Measurements from ENCODE around the gene GSG1.
"Not testable (repeated sequence)": the region's sequence is repeated elsewhere in the genome, so short reads cannot be mapped to it uniquely, and the experiment has no call there.

Gene GSG1

DNA sequence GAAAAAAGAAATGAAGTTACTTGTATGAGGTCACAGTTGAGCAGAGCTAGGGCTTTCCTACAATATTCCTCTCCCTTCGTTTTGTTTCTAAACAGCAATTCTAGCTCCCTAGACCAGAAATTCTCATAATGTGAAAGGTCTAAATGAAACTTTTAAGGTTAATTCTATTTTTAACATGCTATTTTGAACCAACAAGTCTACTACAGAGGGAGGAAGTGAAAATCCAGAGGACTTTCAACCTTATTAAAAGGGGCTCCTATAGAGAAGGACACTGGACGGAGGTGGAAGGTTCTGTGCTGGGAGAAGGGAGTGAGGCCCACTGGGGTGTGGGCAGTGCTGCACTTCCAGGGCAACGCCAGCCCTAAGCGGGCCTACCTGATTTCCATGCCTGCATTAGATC is 13.4 kb downstream of the GSG1 start:
- DNase-seq, result no peak

DNA sequence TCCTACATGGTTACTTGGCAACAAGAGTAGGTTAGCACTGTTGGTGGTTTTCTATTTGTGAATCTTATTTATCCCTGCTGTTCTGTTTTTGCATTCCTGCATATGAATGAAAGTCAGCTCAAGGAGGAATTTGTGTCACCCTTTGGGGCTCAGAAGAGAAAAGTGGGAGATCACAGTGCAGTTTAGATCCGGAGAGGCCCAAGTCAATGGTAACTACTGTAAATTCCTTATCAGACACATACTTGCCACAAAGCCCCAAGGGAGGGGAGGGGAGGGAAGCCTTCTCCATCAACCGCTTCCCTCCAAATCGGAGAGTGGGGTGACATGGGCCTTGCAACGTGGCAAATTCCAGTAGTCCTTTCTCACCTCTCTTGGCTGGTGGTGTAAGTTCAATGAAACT is 15.0 kb downstream of the GSG1 start:
- DNase-seq, result no peak

DNA sequence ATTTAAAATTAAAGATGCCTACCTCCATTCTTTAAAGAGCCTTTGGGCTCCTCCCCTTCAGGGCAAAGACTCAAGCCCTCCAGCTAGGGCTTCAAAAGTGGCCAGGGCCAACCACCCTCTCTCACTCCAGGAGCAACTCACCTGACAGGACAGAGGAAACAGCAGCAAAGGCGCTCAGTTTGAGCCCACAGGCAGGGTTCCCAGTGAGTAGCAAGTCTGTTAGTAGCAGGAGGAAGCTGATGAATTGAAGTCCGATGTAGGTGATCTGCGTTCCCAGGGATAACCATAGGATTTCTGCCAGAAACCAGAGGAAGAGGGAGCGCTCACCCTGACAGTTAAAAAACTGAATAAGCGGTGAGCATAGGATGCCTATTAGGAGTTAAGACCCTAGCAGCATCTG is 15.7 kb downstream of the GSG1 start:
- no peak for DNase-seq

DNA sequence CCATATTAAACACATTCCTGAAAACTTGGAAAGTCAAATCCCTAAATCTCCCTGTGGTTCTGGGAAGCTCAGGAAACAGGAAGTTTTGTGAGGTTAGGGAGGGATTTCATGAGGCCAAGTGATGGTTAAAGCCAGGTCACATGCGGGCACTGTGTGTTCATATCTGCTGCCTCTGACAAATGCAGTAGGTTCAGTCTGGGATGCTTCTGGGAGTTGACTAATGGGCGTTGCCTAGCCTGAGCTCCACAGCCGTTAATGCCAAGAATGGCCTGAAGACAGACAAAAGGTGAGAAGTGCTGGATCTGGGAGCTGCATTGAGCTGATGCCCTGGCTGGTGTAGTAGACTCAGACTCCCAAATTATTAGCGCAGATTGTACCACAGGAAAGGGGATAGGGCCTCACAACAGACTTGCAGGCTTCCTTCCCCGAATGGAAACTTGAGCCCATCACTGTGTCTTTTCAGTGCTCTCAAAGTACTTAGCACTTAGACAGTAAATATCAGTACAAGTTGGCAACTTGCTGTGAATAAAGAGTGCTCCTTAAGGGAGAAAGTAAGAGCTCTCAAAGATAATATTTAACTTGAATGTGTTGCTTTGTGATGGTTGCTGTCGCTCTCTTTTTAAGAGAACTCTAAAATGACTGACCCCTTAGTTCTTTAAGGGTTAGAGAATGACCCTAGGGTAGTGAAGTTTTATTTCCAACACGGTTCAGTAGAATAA is 17.3 kb downstream of the GSG1 start:
- peak in 1 of 3 experiments; percentile 37 for DNase-seq

DNA sequence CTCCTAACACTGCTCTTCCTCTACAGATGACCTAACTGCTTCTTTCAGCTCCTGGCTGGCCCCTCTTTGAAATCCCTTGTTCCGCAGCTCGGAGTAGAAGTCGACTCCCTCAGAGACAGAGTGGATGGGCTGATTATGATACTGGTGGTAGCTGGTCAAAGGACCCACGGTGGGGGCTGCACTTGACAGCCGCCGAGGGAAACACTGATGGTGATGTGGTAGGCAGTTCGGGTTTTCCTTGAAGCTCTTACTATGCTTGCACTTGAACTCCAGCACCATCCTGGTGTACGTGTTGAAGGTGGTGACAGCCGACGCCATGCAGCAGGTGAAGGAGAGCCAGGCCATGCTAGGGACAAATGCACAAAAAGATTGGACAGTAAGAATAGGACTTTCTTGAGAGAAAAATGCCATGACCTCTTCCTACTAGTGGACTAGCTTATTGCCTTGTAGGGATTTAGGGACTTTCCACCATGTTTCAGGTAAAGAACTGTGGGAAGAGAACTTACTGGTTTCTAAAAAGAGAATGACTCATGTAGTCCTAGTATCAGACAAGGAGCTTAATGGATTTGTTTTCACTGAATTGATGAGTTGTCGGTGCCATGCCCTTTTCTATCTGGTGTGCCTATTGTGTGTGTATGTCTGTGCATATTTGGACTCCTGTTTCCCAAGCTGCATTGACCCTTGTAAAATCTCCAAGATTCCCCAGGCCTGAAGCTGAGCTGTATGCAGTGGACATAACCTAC is 18.4 kb downstream of the GSG1 start:
- DNase-seq, result no peak

DNA sequence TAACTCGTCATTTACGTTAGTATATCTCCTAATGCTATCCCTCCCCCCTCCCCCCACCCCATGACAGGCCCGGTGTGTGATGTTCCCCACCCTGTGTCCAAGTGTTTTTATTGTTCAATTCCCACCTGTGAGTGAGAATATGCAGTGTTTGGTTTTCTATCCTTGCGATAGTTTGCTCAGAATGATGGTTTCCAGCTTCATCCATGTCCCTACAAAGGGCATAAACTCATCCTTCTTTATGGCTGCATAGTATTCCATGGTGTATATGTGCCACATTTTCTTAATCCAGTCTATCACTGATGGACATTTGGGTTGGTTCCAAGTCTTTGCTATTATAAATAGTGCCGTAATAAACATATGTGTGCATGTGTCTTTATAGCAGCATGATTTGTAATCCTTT is 19.8 kb downstream of the GSG1 start:
- DNase-seq, result not testable (repeated sequence)

DNA sequence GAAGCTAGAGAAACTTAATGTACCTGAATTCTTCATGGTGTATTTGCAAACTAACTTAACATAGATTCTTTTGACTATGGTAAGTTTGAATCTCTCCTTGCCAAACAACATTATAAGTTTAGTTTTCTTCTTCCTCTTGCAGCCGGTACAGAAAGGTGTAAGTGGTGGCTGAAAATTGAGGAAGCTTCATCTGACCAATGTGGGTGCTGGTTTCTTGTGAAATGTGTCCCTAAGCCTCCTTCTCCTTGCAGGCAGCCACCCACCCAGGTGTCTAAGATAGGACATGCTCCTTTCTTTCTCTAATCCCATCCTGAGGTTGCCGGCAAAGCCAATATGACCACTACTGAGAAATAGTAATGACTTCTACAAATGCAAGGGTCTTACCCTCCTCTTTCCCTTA is 20.6 kb downstream of the GSG1 start:
- no peak for DNase-seq

DNA sequence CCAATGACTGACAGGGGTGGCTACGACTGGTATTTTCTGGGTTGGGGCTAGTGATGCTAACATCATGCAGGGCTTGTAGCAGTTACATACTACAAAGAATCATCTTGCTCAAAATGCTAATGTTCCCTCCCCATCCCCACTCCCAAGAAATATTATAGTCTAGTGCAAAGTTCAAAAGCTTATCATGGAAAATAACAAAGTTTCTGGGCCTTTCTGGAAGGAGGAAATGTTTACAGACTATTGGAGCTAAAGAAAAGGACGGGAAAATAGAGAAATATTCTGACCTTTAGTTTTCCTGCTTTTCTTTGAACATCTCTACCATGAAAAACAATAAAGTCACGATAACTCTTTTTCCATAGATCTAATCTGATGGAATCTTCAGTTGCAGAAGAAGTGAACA is 23.2 kb downstream of the GSG1 start:
- DNase-seq, result no peak

DNA sequence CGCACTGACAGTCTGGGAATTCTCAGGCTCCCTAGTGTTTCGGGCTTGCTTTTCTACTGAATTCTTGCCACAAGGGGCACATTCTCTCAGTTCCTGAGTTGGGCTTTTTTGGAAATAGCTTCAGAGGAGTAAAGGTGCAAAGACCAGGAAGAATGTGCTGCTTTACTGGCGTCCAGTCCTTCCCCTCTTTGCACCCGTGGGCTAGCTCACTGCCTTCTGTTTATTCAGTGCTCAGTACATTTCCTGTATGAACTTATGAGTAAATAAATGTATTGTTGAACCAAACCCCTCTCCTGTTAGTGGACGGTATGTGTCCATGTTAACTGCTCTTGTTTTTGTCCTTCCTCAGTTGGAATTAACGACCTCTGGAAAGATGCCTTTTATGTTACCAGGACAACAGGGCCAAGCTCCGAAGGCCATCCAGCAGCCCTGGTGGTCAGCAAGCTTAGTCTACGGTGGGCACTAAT is 24.0 kb downstream of the GSG1 start:
- DNase-seq, result peak in 1 of 3 experiments; percentile 47

DNA sequence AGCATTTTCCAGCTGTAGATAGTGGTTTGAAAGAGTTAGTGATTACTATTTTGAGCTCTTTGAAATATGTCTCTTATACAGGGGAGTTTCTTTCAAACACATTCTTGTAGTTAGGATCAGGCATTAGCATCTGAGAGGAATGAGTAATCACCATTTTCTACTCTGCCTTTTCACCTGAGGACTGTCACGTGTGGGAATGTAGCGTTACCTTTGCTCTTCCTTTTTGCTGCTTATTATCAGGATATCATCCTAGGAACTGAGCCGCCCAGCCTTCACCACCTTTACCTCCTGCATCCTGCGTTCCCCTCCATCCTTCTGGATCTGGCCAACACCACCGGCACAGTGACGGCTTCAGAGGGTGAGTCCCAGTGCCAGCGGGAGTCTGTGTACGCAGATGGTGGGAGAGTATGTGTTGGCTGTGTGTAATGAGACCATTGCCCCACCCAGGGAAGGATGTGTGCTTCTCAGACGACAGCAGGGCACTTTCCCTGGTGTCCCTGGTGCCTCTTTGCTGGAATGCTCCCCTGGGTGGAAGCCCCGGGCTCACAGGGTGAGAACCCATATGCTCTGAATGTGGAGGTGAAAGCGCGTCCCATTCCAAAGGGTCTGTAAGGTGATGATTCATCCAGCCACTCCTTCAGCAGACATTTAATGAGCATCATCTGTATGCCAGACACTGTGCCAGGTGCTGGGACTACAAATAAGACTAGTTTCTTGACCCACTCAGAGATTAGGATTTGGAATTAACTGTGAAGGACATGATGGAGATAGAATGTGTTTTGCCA is 27.5 kb downstream of the GSG1 start:
- no peak for DNase-seq

DNA sequence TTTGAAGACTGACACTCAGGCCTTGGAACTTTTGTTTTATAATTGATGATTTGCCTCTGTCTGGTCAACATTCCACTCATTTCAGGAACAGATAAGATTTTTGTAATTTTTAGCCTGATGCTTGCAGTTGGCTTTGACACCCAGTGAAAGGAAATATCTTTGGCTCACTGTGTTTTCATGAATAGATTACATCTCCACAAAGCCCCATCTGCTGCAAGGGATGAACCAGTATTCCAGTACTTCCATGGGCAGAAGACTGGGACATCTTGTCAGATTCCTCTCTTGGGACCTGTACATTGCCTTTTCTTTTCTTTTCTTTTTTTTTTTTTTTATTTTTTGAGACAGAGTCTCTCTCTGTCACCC is 28.4 kb downstream of the GSG1 start:
- no peak for DNase-seq

DNA sequence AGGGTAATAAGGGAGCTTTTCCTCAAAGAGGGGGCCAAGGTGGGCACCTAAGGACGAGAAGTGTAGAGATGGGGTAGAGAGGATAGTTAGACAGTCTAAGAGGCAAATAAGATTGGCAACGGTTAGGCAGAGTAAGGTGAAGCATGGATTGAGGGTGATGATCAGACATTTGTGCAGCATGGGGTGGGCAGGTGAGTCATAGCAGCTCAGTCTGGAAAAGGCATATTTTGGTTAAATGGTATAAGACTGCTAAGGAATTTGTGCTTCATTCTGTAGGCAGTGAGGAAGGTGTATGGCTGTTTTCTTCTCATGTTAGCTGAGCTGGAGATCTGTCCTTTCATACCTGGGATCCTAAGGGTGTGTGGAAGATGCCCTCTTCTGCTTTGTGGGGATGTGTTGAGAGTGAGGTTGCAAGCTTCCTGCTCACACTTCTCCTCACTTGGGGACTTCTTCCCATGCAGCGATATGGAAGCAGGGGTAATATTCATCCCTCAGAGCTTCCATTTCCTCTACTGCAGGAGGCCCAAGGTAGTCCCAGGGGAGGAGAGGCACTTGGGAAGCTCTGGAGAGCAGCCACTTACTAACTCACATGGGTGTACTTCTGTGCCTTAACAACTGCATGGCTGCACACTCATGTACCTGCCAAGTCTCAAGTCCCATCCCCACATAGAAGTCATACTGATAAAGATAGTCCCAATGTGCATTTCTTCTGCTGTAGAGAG is 28.9 kb downstream of the GSG1 start:
- DNase-seq, result peak in 1 of 3 experiments; percentile 25

DNA sequence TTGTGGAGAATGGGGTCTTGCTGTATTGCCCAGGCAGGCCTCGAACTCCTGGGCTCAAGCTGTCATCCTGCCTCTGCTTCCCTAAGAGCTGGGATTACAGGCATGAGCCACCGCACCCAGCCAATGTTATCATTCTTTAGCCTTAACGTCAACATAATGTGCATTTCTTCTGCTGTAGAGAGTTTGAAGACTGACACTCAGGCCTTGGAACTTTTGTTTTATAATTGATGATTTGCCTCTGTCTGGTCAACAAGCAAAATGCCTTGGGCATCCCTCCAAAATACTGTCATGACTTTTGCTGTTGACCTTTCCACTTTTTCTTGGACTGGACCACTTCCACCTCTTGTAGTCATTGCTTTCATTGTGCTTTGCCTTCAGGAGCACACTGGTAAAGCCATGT is 30.3 kb downstream of the GSG1 start:
- DNase-seq, result no peak

DNA sequence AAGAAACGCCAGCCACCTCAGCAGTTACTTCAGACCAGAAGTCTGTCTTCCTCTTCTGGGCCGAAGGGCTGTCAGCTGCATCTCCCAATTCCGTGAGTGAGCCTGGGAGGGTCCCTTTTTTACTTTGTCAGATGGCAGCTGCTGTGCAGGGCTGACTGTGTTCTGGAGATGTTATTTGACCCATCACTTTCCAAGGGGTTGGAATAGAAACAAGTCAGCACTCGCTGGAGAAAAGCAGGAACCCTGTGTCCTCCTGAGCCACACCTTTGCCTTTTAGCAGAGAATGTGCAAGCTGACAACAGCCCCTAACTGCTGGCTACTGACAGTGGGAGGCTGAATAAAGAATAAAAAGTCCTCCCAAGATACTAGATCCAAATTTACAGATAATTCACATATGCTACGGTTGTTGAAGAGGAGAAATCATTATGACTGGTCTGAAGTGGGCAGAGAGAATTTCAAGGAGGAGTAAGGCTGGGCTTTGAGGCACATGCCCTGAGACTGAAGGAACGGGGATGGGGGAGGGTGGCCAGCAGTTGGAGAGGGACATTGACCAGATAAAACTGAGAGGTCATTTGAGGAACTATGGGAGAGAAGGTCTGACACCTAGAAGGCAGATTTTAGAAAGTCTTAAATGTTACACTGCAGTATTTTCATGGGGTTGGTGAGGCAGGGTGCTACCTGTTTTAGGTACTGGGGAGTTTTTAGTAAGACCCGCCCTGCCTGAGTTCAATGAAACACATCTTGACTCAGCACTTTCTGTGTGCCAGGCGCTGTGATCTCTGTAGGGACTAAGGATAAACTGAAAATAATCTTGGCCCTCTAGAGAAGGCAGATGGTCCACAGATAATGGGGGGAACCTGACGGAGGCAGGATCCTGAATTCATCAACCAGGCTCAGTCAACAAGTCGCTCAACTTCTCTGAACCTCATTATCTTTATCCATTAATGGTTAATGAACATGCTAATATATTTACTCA is 31.9 kb downstream of the GSG1 start:
- peak in 1 of 3 experiments; percentile 41 for DNase-seq

DNA sequence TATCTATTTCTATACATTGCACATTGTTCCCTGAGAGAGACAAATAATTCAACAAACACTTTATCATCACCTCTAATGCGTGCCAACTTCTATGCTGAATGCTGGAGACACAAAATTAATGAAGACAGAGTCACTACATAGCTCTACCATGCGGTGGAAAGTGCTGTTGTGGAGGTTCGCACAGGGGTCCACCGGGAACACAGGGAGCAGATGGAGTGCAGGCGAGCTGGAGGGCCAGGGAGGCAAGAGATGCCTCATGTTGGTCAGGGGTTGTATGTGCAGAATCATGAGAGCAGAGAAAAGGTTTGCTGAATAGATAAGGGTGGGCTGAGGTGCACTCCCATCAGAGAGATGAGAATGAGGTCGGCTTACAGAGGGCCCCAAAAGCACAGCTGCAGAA is 34.1 kb downstream of the GSG1 start:
- DNase-seq, result no peak

DNA sequence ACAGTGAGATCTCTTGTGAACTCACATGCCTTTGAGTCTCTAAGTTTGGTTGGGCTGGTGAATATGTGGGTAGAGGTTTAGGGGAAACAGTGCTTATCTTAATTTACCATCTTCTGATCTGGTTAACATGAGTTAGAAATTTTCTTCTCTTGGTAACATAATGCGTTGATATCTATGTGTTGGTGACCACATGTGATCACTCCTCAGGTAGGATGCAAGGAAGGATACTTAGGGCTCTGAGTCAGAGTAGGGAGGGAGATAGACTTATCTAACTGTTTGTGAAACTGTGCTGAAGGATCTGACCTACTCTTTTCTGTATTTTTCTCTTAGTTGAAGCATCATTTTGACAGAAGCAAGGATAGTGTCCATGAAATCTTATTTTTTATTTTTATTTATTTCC is 36.1 kb downstream of the GSG1 start:
- no peak for DNase-seq

DNA sequence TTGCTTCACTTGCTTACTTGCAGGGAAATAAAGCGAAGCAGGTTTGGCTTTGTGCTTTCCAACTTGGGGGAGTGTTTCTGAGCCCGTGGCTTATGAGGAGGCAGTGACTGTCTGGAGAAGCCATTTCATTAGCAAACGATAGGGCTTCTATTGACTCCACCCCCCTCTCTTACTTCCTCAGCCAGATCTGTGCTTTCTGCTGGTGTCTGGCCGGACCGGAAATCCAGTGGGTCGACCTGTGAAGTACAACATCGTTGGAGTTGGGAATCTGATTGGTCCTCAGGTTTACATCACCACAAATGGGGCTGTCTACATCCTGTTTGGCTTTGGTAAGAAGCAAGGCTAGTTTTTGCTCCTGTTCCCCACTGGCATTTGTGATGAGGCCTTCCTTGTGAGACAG is 37.0 kb downstream of the GSG1 start:
- DNase-seq, result no peak

DNA sequence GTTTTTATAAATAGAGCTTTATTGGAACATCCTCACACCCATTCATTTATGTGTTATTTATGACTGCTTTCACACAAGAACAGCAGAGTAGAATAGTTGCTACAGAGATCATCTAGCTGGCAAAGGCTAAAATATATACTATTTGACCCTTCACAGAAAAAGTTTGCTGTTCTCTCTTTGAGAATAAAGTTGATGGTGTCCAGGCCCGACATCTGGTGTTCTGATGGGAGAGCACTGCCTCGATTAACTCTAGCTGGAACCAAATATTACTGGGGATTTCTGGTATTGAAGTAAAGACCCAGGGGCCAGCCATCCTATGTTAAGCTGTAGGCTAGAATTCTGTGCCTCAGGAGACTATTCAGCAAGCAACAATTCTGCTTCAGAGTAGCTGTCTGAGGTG is 37.5 kb downstream of the GSG1 start:
- DNase-seq, result no peak

DNA sequence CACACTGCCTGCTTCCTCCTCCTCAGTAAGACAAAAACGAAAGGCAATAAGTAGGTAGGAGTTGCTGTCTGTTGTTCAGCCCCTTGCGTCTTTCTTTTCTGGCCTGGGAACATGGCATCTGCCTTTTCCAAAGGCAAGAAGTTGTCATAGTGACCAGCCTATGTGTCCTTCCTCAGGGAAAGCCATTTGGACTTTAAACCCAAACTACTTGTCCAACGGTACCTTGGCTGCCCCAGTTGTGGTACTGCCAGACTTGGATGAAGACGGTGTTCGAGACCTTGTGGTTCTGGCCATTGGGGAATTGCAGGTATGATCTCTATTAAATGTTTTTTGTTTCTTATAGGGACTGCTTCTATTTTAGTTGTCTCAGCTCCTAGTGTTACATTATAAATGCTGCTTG is 40.8 kb downstream of the GSG1 start:
- DNase-seq, result no peak

DNA sequence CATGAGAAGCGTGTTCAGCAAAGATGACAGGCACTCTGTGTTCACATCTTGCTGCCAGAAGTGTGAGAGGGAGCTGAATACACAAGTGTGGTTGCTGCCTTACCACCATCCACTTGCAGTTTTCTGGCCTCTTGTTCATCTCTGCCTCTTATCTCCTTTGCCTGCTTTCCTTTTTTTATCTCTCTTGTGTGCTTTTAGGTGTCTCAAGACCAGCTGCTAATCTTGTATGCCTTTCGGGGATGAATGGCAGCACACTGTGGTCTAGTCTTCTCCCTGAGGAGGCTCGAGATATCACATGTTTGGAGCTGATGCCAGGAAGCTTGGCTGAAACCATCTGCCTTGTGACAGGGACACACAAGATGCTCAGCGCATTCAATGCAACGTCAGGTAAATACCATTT is 42.1 kb downstream of the GSG1 start:
- DNase-seq, result no peak

DNA sequence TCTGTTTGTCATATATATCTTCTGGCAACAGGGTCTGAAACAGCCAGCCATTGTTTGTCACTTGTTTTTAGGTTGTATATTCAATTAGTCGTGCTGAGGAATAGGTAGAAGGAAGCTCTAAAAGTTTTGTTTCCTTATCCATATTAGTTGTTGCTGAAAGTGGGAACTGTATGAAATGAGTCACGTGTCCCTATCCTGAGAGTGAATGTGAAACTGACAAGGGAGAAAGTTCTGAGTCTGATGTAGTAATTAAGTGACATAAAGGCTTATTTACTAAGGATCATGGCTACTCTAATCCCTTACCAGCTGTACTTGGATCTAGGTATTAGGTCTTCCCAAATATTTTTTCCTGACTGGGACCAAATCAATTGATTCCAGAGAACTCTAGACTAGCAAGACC is 42.9 kb downstream of the GSG1 start:
- DNase-seq, result no peak

DNA sequence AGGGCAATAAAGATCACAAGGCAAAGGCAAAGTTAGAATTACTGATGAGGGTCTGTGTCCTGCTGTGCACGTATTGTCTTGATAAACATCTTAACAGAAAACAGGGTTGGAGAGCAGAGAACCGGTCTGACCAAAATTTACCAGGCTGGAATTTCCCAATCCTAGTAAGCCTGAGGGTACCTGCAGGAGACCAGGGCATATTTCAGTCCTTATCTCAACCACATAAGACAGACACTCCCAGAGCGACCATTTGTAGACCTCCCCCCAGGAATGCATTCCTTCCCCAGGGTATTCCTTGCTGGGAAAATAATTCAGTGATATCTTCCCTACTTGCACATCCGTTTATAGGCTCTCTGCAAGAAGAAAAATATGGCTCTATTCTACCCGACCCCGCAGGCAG is 49.9 kb downstream of the GSG1 start:
- not testable (repeated sequence) for DNase-seq
